ENCODE data around the gene PRUNE2. TPM values are rescaled to one million over a fixed set of nuclear protein-coding genes. Genes with fewer than 3 reads are reported as not detected.

PRUNE2 gene
- total RNA-seq, 1 donor from 2014 or later: 0.63 TPM

- TF ChIP-seq CTCF (conservative IDR thresholded peaks at IDR 0.05; ENCODE audit: low read depth, low read length): no peak
- DNase-seq (ENCODE audit: low read depth): peak; percentile 83
- H3K4me3 ChIP-seq (ENCODE audit: low read depth, low read length): peak overlapping the region; percentile 19
Observed at GRCh38 chr9:76912636-76913275, 6.8 kb upstream of the PRUNE2 start.

DNA sequence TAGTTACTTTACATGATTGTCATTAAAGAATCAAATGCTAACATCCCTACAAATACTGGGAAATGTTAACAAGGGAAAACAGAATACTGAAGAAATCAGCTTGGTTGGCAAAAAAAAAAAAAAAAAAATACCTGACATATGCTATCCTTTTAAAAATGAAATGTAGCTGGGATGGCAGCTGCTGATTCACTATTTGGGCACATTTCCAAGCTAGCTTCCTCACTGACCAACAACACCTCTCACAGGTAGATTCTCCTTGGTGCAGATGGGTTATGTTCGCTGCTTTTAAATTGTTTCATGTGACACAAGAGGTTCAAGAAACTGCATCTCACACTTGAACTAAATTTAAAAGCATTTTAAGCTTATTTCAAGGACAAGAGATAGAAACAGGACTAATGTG lies 6.1 kb upstream of the PRUNE2 start:
- no peak for DNase-seq (ENCODE audit: low read depth)
- no peak for TF ChIP-seq CTCF (conservative IDR thresholded peaks at IDR 0.05; ENCODE audit: low read depth, low read length)
- no peak overlapping the region for H3K4me3 ChIP-seq (ENCODE audit: low read depth, low read length)

DNA sequence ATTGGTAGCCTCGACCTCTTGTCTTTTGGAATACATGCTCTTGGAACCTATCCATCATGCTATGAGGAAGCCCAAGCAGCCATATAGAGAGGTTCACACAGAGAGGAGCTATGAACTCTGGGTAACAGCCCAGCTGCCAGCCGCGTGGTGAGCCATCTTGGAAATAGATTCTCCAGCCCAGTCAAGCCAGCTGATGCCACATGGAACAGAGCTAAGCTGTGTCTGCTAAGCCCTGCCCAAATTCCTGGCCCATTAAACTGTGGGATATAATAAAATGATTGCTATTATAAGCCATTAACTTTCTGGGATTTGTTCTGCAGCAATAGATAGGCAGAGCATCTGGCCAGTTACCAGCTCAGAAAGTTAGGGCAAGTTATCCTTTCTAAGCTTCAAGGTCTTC lies 4.9 kb upstream of the PRUNE2 start:
- no peak for TF ChIP-seq CTCF (conservative IDR thresholded peaks at IDR 0.05; ENCODE audit: low read depth, low read length)
- no peak for DNase-seq (ENCODE audit: low read depth)
- H3K4me3 ChIP-seq (ENCODE audit: low read depth, low read length): no peak overlapping the region

DNA sequence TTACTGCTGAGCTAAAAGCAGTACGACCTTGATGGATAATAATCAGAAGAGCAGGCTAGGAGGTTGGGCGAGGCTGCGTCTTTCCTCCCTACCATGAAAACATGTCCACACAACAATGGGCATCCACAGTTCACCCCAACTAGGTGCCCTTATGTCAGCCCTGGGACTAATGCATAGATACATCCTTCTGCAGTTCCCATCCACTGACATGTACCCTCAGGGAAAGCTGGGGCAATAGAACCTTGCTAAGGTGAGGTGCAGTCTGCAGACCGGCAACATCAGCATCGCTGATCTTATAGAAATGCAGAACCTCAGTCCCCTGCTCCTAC lies 697 bp upstream of the PRUNE2 start:
- no peak for DNase-seq (ENCODE audit: low read depth)
- peak overlapping the region; percentile 82 for H3K4me3 ChIP-seq (ENCODE audit: low read depth, low read length)
- no peak for TF ChIP-seq CTCF (conservative IDR thresholded peaks at IDR 0.05; ENCODE audit: low read depth, low read length)

GRCh38 chr9:76904661-76905457 lies 1.1 kb downstream of the PRUNE2 start:
- DNase-seq (ENCODE audit: low read depth): no peak
- TF ChIP-seq CTCF (conservative IDR thresholded peaks at IDR 0.05; ENCODE audit: low read depth, low read length): no peak
- peak overlapping the region; percentile 82 for H3K4me3 ChIP-seq (ENCODE audit: low read depth, low read length)

DNA sequence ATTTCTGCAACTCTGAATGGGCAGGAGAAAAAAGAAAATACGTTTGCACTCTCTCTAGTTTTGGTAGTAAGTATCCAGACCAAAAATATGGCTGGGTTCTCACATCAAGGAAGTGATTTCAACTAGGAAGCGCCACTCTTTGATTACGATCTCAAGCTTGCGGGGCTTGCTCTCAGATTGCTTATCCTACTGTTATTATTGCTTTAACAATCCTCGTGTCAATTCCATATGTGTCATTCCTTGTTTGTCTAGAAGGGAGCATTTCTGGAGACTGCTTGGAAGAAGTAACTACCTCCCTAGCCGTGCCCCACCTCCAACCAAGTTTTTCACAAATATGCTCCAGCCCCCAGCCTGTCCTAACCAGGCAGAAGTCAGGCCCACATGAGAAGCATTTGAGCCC lies 3.5 kb downstream of the PRUNE2 start:
- no peak overlapping the region for H3K4me3 ChIP-seq (ENCODE audit: low read depth, low read length)
- no peak for DNase-seq (ENCODE audit: low read depth)
- TF ChIP-seq CTCF (conservative IDR thresholded peaks at IDR 0.05; ENCODE audit: low read depth, low read length): no peak

DNA sequence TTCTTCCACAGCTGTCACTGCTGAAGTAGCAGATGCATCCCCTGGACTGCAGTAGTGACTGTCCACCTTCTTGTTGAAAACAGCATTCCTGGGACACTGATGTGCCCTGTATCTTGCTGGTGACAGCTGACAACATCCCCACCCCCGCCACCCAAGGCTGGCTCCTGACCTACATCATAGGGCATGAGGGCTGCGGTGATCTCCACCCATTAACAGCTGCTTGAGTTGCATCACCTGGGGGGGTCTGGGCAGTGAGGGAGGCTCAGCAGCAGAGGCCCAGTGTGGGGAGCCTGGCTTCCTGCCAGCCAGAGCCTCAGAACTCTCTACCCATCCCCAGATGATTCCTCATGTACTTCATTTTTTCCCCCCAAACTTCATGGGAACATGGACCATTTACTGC lies 4.1 kb downstream of the PRUNE2 start:
- TF ChIP-seq CTCF (conservative IDR thresholded peaks at IDR 0.05; ENCODE audit: low read depth, low read length): no peak

More for the DNA sequence above, 4.1 kb downstream of the PRUNE2 start:
- no peak for DNase-seq (ENCODE audit: low read depth)
- H3K4me3 ChIP-seq (ENCODE audit: low read depth, low read length): no peak overlapping the region

Measured in epithelial cell of proximal tubule (primary cell).